ENCODE data around the gene CZIB.

CZIB gene

GRCh38 chr1:53197291-53198200 lies 22.9 kb downstream of the CZIB start:
- TF ChIP-seq SIN3A (IDR thresholded peaks at IDR 0.05; ENCODE audit: borderline replicate concordance, insufficient read depth, low read length): no peak
- TF ChIP-seq REST (IDR thresholded peaks at IDR 0.05; ENCODE audit: insufficient read depth in 1 of 2, low read depth in 2 of 2, low read length in 2 of 2): no peak
- no peak for TF ChIP-seq FOXP2 (optimal IDR thresholded peaks at IDR 0.05; ENCODE audit: borderline replicate concordance, extremely low read depth, extremely low read length, insufficient read depth)
- no peak for TF ChIP-seq TAF1 (IDR thresholded peaks at IDR 0.05; ENCODE audit: borderline replicate concordance, insufficient read depth, low read length)
- TF ChIP-seq POLR2AphosphoS5 (IDR thresholded peaks at IDR 0.05; ENCODE audit: low read depth, low read length): no peak; the same call in 1 of the 2 replicates

- TF ChIP-seq TAF1 (IDR thresholded peaks at IDR 0.05; ENCODE audit: borderline replicate concordance, insufficient read depth, low read length): peak; percentile 74; the same call in 1 of the 2 replicates
- TF ChIP-seq POLR2AphosphoS5 (IDR thresholded peaks at IDR 0.05; ENCODE audit: low read depth, low read length): peak; percentile 94
- peak; percentile 49 for TF ChIP-seq FOXP2 (optimal IDR thresholded peaks at IDR 0.05; ENCODE audit: borderline replicate concordance, extremely low read depth, extremely low read length, insufficient read depth)
- TF ChIP-seq SIN3A (IDR thresholded peaks at IDR 0.05; ENCODE audit: borderline replicate concordance, insufficient read depth, low read length): no peak
These were observed 23.7 kb downstream of the CZIB start, which contains the start of gene CPT2 for GRCh38 chr1:53196485-53197290. Gene CPT2 (plus strand): TSS chr1:53196824. CDS start chr1:53196944, 120 bp downstream.

GRCh38 chr1:53196017-53196484 lies 24.4 kb downstream of the CZIB start:
- TF ChIP-seq REST (IDR thresholded peaks at IDR 0.05; ENCODE audit: insufficient read depth in 1 of 2, low read depth in 2 of 2, low read length in 2 of 2) (no peak), POLR2AphosphoS5 (IDR thresholded peaks at IDR 0.05; ENCODE audit: low read depth, low read length) (no peak), TAF1 (IDR thresholded peaks at IDR 0.05; ENCODE audit: borderline replicate concordance, insufficient read depth, low read length) (no peak), SIN3A (IDR thresholded peaks at IDR 0.05; ENCODE audit: borderline replicate concordance, insufficient read depth, low read length) (no peak), FOXP2 (optimal IDR thresholded peaks at IDR 0.05; ENCODE audit: borderline replicate concordance, extremely low read depth, extremely low read length, insufficient read depth) (no peak)

GRCh38 chr1:53195246-53196016 lies 25.0 kb downstream of the CZIB start:
- TF ChIP-seq FOXP2 (optimal IDR thresholded peaks at IDR 0.05; ENCODE audit: borderline replicate concordance, extremely low read depth, extremely low read length, insufficient read depth) (no peak), SIN3A (IDR thresholded peaks at IDR 0.05; ENCODE audit: borderline replicate concordance, insufficient read depth, low read length) (no peak), TAF1 (IDR thresholded peaks at IDR 0.05; ENCODE audit: borderline replicate concordance, insufficient read depth, low read length) (no peak), POLR2AphosphoS5 (IDR thresholded peaks at IDR 0.05; ENCODE audit: low read depth, low read length) (no peak), REST (IDR thresholded peaks at IDR 0.05; ENCODE audit: insufficient read depth in 1 of 2, low read depth in 2 of 2, low read length in 2 of 2) (no peak)

Measured in PFSK-1 (cell line).